Large intestine (tissue), 3 donors: Measurements from ENCODE around the gene PARM1. TPM values are rescaled to one million over a fixed set of nuclear protein-coding genes. Genes with fewer than 3 reads are reported as not detected.

Experiments
- DNase-seq, 2 donors: peaks; one replicate each; pipeline versions ENCODE4 v3.0.0 to v3.0.0-alpha.2; 2013
- H3K27ac ChIP-seq: one replicate; pipeline ENCODE4 v1.5.1; 2013; ENCODE audit warnings: low read length
- H3K27me3 ChIP-seq: 2 replicates; pipeline ENCODE4 v1.6.1; 2013; ENCODE audit warnings: low read length; ENCODE audit not compliant: control insufficient read depth, insufficient read depth
- H3K36me3 ChIP-seq: 2 replicates; pipeline ENCODE4 v1.6.1; 2013; ENCODE audit warnings: low read length; ENCODE audit not compliant: control insufficient read depth, insufficient read depth
- H3K4me1 ChIP-seq: one replicate; pipeline ENCODE4 v1.6.1; 2013; ENCODE audit warnings: low read length; ENCODE audit not compliant: control insufficient read depth, insufficient read depth
- H3K4me3 ChIP-seq: one replicate; pipeline ENCODE4 v1.5.1; 2013; ENCODE audit warnings: low read length
- H3K9me3 ChIP-seq: one replicate; pipeline ENCODE4 v1.6.1; 2013; ENCODE audit warnings: mild to moderate bottlenecking, low read depth, low read length, moderate library complexity; ENCODE audit not compliant: control insufficient read depth
- WGBS: methylation state at CpG from one replicate; pipeline ENCODE4 v1.1.5; 2013; ENCODE audit warnings: low lambda C conversion rate; ENCODE audit not compliant: insufficient coverage; 5-methylcytosine and 5-hydroxymethylcytosine counted together
- polyA plus RNA-seq: library from polyadenylated mRNA; unstranded; fragments of 120-200 nt; gene quantifications from one replicate; pipeline ENCODE4 v1.2.1, GENCODE V29; 2013

PARM1 gene
- polyA plus RNA-seq, 1 donor, result 38.2 TPM

DNA sequence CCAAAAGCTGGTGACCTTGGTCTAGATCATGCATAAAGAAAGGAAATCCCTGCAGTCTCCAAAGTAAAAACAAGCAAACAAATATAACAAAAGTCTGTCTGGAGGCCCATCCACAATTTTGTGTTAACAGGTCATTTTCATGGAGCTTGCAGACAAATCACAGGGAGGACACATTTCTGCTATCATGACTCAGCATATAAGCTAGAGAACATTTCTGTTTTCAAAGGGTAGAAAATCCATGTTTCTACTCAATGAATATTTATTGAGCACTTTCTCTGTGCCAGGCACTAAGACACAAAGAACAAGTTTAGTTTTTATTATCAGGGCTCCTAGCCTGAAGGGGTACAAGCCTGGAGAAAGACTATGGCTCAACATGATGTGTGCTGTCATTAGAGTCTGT is 71.1 kb downstream of the PARM1 start:
- no peaks in the 10 kb centered on the region for H3K36me3 ChIP-seq
- H3K4me1 ChIP-seq, result no peaks in the 10 kb centered on the region
- no peak overlapping the region for H3K4me3 ChIP-seq
- DNase-seq, result no peak
- no peaks in the 10 kb centered on the region for H3K27me3 ChIP-seq
- no peak overlapping the region for H3K27ac ChIP-seq
- H3K9me3 ChIP-seq, result peaks cover 3% of the 10 kb centered on the region

DNA sequence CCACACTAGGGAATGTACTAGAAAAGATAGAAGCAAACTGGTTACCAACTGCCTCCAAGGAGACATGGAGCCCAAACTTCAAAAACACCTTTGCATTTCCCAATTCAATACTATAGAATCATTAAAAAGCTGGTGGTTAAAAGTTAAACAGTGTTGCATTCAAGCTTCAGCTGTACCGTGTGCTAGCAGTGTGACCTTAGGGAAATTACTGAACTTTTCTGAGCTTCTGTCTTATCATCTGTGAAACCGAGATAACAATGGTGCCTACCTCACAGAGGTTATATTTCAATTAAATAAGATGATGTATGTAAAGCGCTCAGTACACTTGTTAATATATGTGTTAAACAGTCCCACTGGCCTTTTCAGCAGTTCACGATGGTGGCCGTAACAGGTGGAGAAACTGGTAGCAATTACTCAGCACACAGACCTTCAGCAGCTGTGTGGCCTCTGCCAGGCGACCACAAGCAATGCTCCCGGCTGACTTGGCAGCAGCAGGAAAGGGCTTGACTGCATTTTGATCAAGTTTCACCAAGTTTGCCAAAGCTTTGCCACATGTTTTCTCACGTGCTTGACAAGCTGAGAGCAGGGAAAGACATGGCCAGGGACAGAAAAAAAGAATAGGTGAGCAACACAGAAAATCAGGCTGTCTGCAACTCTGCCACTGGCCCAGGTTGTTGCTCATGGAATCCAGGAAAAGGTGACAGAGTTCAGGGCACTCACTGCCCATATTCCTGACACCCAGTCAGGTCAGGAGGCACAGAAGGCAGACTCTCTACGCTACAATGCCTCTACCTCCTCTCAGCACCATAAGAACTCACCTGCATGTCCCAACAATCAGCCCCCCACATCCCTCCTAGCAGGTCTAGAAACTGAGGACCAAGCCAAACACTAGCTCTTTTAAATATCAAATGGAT is 72.1 kb downstream of the PARM1 start:
- Histone ChIP-seq H3K36me3 (no peaks in the 10 kb centered on the region), H3K9me3 (peaks cover 3% of the 10 kb centered on the region), H3K4me1 (no peaks in the 10 kb centered on the region), H3K4me3 (no peak overlapping the region), H3K27ac (peak overlapping the region; percentile 50), H3K27me3 (no peaks in the 10 kb centered on the region)
- 29% methylated on average over 2 of the region's 9 CpGs for WGBS
- peak; percentile 11 to 16 for DNase-seq

DNA sequence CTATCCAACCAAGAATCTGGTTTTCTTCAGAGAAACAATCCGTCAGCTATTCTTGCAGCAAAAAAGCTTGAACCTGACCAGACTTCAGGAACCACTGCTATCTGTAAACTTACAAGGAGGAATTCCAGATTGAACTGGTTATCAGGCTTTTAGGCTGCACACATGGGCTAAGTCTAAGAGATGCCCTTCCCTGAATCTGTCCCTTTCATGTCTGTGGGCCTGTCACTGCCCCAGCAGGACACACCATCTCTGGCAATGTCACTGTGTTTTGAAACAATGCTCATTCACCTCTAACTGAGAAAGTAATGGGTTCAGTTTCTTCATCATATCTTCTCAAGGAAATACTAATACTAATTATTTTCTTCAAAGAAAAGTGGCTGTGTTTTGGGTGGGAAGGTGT is 72.8 kb downstream of the PARM1 start:
- DNase-seq, result peak in 1 of 2 donors; percentile 5
- no peak overlapping the region for H3K27ac ChIP-seq

DNA sequence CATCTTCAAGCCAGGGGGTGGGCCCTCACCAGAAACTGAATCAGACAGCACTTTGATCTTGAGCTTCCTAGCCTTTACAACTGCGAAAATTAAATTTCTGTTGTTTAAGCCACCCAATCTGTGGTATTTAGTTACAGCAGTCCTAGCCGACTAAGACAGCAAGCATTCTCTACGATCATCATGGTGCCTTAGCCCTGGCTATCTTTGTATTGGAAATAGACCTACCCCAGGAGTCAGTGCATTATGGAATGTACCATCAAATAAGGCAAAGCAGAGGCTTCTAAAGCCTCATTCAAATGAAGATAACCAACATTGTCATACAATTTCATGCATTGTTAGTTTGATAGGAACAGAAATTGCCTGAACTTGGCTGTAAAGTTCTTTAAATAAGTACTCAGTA is 75.0 kb downstream of the PARM1 start:
- no peak overlapping the region for H3K4me3 ChIP-seq
- DNase-seq, result no peak
- WGBS, result 100% methylated on average over 1 of the region's 3 CpGs
- H3K36me3 ChIP-seq, result peaks cover 8% of the 10 kb centered on the region
- no peaks in the 10 kb centered on the region for H3K27me3 ChIP-seq
- peaks cover 3% of the 10 kb centered on the region for H3K9me3 ChIP-seq
- no peak overlapping the region for H3K27ac ChIP-seq
- no peaks in the 10 kb centered on the region for H3K4me1 ChIP-seq

More for the DNA sequence above, 72.8 kb downstream of the PARM1 start:
- Histone ChIP-seq H3K4me3 (no peak overlapping the region), H3K9me3 (peaks cover 3% of the 10 kb centered on the region), H3K27me3 (no peaks in the 10 kb centered on the region), H3K4me1 (no peaks in the 10 kb centered on the region), H3K36me3 (no peaks in the 10 kb centered on the region)
- no CpG with 5 or more reads among the region's 1 CpG for WGBS

DNA sequence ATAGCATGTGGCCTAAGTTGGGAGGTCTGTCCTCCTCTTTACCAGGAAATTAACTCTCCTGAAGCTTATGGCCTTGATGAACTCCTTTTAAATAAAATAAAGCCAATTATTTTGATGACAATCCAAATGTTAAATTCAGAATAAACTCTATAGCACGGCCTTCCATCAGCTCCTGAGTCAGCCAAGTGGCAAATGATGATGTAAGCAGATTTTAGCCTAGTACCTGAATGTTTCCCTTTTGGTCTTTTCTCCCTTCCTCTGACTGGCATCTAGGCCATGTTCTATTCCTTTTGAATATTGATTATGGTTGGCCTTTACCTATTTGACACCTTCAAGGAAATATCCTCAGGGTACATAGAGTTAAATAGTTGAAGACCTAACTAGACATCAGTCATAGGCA is 76.2 kb downstream of the PARM1 start:
- no peak overlapping the region for H3K27ac ChIP-seq
- no peak for DNase-seq
- no CpG with 5 or more reads among the region's 1 CpG for WGBS
- no peaks in the 10 kb centered on the region for H3K27me3 ChIP-seq
- peaks cover 13% of the 10 kb centered on the region for H3K36me3 ChIP-seq
- no peak overlapping the region for H3K4me3 ChIP-seq
- H3K4me1 ChIP-seq, result no peaks in the 10 kb centered on the region
- peaks cover 3% of the 10 kb centered on the region for H3K9me3 ChIP-seq

DNA sequence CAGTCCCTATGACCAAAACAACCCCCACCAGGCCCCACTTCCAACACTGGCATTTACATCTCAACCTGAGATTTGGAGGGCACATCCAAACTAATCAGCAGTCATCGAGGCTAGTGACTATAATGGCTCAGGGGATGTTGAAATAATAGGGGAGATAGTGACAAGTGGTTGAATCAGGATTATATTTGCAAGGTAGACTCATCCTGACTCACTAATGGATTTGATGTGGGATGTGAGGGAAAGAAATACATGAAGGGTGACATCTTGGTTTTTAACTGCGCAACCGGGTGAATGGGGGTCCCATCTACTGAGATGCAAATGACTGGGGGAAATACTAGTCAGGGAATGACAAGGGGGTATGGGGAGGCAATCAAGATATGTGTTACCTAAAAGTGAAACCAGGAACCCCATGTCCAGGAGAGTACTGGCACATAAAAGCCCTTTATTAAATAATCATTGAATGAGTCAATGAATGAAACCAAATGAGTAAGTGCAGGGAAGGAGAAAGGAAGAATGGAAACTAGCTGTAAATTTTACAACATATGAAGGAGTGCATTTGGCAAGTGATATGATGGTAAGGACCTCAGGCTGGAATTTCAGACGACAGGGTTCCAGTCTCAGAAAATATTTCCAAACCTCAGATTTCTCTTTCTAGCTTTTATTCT is 78.3 kb downstream of the PARM1 start:
- no peak for DNase-seq
- H3K9me3 ChIP-seq, result peaks cover 3% of the 10 kb centered on the region
- H3K27ac ChIP-seq, result no peak overlapping the region
- no peaks in the 10 kb centered on the region for H3K4me1 ChIP-seq
- no CpG with 5 or more reads among the region's 4 CpGs for WGBS
- H3K36me3 ChIP-seq, result peaks cover 18% of the 10 kb centered on the region
- H3K27me3 ChIP-seq, result no peaks in the 10 kb centered on the region
- no peak overlapping the region for H3K4me3 ChIP-seq

DNA sequence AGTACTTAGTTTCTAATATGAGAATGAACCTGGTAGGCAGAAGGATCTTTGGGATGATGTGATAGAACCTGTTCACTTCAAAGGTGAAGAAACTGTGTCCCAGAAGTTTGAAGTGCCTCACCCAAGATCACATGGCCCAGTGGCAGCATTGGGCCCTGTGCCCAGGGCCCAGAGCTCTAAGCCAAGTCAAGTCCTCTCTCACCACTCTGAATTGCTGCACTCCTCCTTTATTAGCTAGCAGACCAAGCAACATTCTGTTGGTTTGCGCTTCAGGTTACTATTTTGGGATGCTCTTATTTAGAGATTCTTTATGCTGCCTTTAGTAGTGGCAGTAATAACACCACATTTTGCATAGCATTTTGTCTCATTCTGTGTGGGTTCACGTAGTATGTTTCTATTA is 82.7 kb downstream of the PARM1 start:
- no CpG with 5 or more reads among the region's 2 CpGs for WGBS
- Histone ChIP-seq H3K4me3 (no peak overlapping the region), H3K4me1 (no peaks in the 10 kb centered on the region), H3K27me3 (no peaks in the 10 kb centered on the region), H3K27ac (no peak overlapping the region), H3K9me3 (no peaks in the 10 kb centered on the region), H3K36me3 (peaks cover 29% of the 10 kb centered on the region)
- DNase-seq, result no peak

DNA sequence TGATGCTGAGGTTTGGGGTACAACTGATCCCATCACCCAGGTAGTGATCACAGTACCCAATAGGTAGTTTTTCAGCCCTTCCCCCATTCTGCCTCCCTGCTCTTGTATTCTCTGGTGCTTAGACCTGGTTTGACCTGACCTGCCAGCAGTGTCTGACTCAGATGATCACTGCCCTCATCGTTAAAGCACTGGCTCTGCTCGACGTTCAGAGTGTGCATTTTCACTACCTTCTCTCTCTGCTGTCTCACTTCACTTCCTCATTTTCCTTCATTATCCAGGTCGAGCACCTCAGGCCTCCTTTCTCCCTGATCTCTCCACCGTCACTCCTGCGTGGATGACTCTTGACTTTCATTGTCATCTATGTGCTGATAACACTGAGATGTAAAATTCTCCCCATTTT is 83.6 kb downstream of the PARM1 start:
- H3K36me3 ChIP-seq, result peaks cover 30% of the 10 kb centered on the region
- no peaks in the 10 kb centered on the region for H3K4me1 ChIP-seq
- WGBS, result 65% methylated on average over 3 of the region's 6 CpGs
- H3K9me3 ChIP-seq, result no peaks in the 10 kb centered on the region
- no peaks in the 10 kb centered on the region for H3K27me3 ChIP-seq
- DNase-seq, result peak; percentile 16 to 47
- no peak overlapping the region for H3K4me3 ChIP-seq
- H3K27ac ChIP-seq, result peak overlapping the region; percentile 54

DNA sequence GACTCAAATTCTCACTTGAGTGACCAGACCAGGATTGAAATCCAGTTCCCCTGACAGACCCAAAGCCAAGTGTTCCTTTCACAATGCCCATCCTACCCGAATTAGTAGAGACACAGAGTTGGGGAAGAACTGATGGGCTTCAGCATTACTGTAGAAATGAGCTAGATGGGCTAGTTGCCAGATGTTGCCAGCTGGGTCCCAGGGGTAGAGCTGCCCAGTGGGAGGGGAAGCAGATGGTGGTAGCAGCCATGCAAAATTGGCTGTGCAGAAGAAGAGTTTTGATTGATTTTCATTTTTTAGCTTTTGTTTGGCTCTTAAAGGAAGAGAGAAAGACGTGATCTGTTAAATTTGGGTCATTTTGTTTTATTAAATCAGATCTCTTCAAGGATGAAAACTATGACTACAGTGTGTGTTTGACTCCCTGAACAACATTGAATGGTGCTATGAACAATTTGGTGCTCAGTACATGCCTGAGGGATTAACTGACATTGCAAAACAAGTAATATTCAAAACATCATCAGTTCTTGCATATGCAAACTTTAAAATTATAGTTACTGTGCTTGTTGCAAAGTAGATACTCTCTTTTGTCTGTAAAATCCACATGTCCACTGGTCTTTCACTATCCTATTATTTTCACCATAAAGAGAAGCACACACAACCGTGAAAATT is 86.0 kb downstream of the PARM1 start:
- Histone ChIP-seq H3K36me3 (peaks cover 19% of the 10 kb centered on the region), H3K4me3 (no peak overlapping the region), H3K27me3 (no peaks in the 10 kb centered on the region), H3K27ac (no peak overlapping the region), H3K9me3 (no peaks in the 10 kb centered on the region), H3K4me1 (no peaks in the 10 kb centered on the region)
- 100% methylated on average over 2 of the region's 3 CpGs for WGBS
- no peak for DNase-seq

DNA sequence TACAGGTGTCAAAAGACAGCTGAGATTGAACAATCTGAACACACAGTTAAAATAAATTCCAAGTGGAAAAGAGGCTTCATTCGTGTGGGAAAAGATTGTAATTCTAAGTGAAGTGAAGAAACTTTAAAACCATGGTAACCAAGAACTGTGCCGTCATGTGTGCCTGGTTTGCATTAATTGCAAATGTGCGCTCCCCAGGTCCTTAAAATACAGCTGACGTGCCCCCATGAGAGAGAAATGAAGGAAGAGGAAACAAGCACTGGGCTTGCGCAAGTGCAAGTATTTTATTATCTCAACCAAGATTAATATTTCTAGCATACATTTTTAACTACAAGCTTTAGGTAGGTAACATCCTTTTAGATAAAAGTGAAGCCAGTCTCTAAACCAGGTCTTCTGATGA is 92.5 kb downstream of the PARM1 start:
- H3K4me3 ChIP-seq, result no peak overlapping the region
- H3K36me3 ChIP-seq, result peaks cover 3% of the 10 kb centered on the region
- H3K4me1 ChIP-seq, result peaks cover 15% of the 10 kb centered on the region
- 100% methylated on average over 1 of the region's 5 CpGs for WGBS
- H3K27ac ChIP-seq, result no peak overlapping the region
- no peaks in the 10 kb centered on the region for H3K9me3 ChIP-seq
- no peaks in the 10 kb centered on the region for H3K27me3 ChIP-seq
- DNase-seq, result peak in 1 of 2 donors; percentile 27
